Globus pallidus (tissue), 1 donor: ENCODE results near the gene RHOB.
"Not testable (repeated sequence)": the region's sequence is repeated elsewhere in the genome, so short reads cannot be mapped to it uniquely, and the experiment has no call there.

Experiments used
- DNase-seq: peaks from one replicate; pipeline ENCODE4 v3.0.0-alpha.2; 2015; ENCODE audit warnings: low spot score

Gene RHOB

DNA sequence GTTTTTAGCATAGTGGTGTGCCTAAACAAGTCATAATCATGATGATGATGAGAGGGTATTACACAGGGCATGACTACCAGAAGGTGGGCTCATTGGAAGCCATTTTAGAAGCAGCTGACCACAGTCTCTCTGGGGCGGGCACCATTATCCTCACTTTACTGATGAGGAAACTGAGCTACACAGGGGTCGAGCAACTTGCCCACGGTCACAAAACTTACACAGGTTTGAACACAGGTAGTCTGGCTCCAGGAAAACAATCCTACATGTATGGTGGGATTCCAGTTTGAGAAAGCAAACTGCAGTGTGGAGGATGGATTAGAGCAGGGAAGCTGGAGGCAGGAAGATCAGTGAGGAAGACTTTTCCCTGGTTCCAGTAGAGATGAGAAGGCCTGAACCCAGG, 6.2 kb downstream of the RHOB start:
- DNase-seq, result no peak

GRCh38 chr2:20454036-20454981, 7.4 kb downstream of the RHOB start:
- DNase-seq, result no peak

GRCh38 chr2:20455076-20455587, 8.3 kb downstream of the RHOB start:
- no peak for DNase-seq

GRCh38 chr2:20456116-20456571, 9.3 kb downstream of the RHOB start:
- DNase-seq, result no peak

DNA sequence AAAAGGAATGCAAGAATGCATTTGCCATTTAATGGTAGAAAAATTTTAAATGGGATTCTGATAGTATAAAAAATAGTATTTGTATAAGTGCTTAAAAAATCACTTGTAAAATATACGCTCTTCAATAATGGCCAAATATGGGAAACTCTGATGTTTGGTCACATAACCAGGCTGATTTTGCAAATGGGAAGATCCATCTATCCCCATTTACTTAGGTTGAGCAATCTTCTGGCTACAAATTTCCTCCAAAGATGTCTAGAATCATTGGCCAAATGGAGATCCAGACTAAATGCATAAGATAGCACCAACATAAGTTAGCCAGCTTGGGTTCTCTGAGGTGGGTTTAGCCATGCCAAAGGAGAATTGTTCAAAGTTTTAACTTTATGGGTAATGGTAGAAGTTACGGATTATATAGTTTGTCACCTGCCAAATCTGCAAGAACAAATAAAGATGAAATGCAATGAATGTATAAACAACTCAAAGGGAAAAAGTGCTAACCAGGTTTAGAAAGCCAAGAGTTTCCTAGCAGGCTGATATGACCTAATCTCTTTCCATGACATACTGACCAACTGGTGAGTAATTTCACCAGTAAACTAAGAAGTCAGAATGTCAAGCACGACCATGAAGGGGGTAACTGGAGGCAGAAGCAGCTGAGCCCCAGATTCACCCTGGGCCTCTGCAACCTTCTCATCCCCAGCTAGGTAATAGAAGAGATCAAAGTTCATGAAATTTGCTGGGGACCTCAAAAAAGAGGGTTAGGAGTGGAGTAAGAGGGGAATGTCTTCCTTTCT, 10.0 kb downstream of the RHOB start:
- no peak for DNase-seq

GRCh38 chr2:20457661-20458630, 11.1 kb downstream of the RHOB start:
- no peak for DNase-seq

DNA sequence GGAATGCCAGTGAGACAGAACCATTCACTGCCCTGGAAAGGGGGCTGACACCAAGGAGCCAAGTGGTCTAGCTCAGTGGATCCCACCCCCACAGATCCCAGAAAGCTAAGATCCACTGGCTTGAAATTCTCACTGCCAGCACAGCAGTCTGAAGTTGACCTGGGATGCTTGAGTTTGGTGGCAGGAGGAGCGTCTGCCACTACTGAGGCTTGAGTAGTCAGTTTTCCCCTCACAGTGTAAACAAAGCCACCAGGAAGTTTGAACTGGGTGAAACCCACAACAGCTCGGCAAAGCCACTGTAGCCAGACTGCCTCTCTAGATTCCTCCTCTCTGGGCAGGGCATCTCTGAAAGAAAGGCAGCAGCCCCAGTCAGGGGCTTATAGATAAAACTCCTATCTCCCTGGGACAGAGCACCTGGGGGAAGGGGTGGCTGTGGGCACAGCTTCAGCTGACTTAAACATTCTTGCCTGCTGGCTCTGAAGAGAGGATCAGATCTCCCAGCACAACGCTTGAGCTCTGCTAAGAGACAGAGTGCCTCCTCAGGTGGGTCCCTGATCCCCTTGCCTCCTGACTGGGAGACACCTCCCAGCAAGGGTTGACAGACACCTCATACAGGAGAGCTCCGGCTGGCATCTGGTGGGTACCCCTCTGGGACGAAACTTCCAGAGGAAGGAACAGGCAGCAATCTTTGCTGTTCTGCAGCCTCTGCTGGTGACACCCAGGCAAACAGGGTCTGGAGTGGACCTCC, 12.0 kb downstream of the RHOB start:
- not testable (repeated sequence) for DNase-seq

- DNase-seq, result no peak
Observed at GRCh38 chr2:20465716-20466394, 19.0 kb downstream of the RHOB start.

GRCh38 chr2:20467789-20468548, 21.1 kb downstream of the RHOB start:
- no peak for DNase-seq

DNA sequence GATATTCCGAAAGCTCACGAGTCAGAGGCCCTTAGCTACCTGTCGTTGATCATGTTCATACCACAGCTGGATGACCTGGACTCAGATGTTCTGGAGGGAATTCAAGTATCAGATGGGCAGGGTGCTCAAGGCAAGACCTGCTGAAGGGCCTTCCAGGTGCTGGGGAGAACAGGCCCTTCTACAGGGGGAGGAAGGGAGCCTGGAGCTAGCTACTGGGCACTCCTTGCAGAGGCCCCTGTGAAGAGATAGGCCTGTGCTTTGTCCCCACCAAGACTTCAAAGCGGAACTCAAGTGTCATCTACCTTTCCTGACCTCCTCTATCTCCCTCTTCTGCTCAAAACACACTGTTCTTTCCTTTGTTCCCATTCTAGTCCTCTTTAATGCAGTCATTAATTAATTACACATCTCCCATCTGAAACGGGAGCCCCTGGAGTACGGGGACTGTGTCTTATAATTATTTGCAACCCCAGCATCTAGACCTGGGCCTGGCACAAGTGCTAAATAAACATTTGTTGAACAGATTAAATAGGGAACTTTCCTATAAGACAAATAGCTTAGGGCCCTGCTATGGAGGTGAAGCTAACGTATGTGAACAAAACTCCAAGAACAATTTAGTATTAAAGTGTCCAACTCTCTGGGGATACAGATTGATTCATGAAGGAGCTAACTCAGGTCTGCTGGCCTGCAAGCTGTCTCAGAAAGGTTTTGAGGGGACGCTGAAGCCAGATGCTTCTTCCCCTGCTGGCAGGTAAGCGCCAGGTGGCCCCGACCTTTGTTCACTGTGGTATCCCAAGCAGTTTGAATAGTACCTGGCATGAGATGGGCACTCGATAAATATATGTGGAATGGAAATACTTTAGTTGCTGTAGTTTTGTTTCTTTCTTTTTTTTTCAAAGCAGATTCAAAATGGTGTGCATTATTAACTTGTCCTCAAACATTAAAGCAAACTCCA, 22.0 kb downstream of the RHOB start:
- no peak for DNase-seq

DNA sequence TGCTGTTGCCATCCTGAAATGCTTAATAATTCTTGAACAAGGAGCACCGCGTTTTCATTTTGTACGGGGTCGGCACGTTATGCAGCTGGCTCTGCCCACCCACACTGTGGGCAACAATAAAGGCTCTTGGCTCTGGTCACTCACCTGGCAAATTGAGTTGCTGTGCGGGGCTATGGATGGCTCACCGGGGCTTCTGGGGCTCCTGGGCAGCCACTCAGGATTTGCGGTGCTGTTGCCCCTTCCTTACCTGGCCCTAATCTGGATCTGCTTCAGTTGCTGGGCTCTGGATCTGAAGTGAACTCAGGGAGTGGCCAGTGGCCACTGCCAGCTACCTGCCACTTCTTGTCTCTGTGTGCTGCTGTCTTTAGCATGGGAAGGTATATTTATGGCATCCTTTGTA, 22.7 kb downstream of the RHOB start:
- no peak for DNase-seq

DNA sequence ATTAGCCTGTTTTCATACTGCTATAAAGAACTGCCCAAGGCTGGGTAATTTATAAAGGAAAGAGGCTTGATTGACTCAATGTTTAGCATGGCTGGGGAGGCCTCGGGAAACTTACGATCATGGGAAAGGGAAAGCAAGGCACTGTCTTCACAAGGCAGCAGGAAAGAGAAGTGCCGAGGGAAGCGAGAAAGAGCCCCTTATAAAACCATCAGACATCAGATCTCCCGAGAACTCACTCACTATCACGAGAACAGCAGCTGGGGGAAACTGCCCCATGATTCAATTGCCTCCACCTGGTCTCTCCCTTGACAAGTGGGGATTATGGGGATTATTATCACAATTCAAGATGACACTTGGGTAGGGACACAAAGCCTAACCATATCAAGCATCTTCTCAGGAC, 23.3 kb downstream of the RHOB start:
- no peak for DNase-seq

DNA sequence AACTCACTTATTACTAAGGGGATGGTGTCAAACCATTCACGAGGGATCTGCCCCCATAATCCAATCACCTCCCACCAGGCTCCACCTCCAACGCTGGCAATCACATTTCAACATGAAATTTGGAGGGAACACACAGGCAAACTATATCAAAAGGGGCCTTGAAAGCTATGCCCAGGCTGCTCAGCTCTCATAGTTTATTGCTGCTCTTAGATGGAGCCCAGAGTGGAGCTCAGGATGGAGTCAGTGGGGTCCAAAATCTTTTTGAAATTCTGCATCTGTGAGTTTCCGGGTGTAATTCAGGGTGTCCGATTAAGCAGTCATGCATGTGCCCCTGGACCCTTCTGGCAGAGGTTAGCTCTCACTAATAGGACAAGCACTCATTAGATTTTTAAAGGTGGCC, 24.3 kb downstream of the RHOB start:
- DNase-seq, result no peak

GRCh38 chr2:20471902-20472559, 25.2 kb downstream of the RHOB start:
- no peak for DNase-seq

- DNase-seq, result no peak
Observed at GRCh38 chr2:20472569-20472968, 25.7 kb downstream of the RHOB start.

- no peak for DNase-seq
Observed at GRCh38 chr2:20473128-20473527, 26.3 kb downstream of the RHOB start.

- no peak for DNase-seq
Observed at GRCh38 chr2:20474757-20475566, 28.1 kb downstream of the RHOB start.
